HEK293T (cell line): Measurements from ENCODE around the gene FGF14.

ENCODE experiments used
- CTCF ChIA-PET: fragments of 350-600 bp; formaldehyde crosslinking; extraction: SDS; loops from one replicate; lab custom pipeline; 2021; ENCODE audit warnings: antibody characterized with exemption, inconsistent platforms; lab: Yijun Ruan, JAX
- POLR2A ChIA-PET: fragments of 350-600 bp; formaldehyde crosslinking; extraction: SDS; loops from one replicate; lab custom pipeline; 2020; ENCODE audit warnings: antibody characterized with exemption, inconsistent platforms; lab: Yijun Ruan, JAX
- DNase-seq: peaks from one replicate; pipeline ENCODE4 v3.0.0; 2012; ENCODE audit warnings: mixed read lengths; ENCODE audit errors: extremely low spot score
- ARNT ChIP-seq: fragments of 450-650 bp; IDR thresholded peaks from 2 replicates; pipeline ENCODE4 v1.6.1; 2017; ENCODE audit warnings: mild to moderate bottlenecking
- BHLHE40 ChIP-seq: fragments of 450-650 bp; IDR thresholded peaks from 2 replicates; pipeline ENCODE4 v1.6.1; 2016; ENCODE audit warnings: mild to moderate bottlenecking, moderate library complexity, borderline replicate concordance
- CTBP1 ChIP-seq: fragments of 450-650 bp; IDR thresholded peaks from 2 replicates; pipeline ENCODE4 v1.6.1; 2016; ENCODE audit warnings: borderline replicate concordance
- ELF4 ChIP-seq: fragments of 450-650 bp; IDR thresholded peaks from 2 replicates; pipeline ENCODE4 v1.6.1; 2017; ENCODE audit warnings: antibody characterized with exemption
- FOXA1 ChIP-seq: fragments of 450-650 bp; IDR thresholded peaks from 2 replicates; pipeline ENCODE4 v1.6.1; 2016; ENCODE audit warnings: mild to moderate bottlenecking
- FOXK2 ChIP-seq: fragments of 450-650 bp; IDR thresholded peaks from 2 replicates; pipeline ENCODE4 v1.6.1; 2016; ENCODE audit warnings: mild to moderate bottlenecking
- FOXM1 ChIP-seq: fragments of 450-650 bp; IDR thresholded peaks from 2 replicates; pipeline ENCODE4 v1.6.1; 2017; ENCODE audit warnings: mild to moderate bottlenecking, borderline replicate concordance
- HDGF ChIP-seq: fragments of 450-650 bp; IDR thresholded peaks from 2 replicates; pipeline ENCODE4 v1.6.1; 2017; ENCODE audit warnings: antibody characterized with exemption, borderline replicate concordance
- L3MBTL2 ChIP-seq: fragments of 450-650 bp; conservative IDR thresholded peaks from 2 replicates; pipeline ENCODE4 v1.6.1; 2016; ENCODE audit warnings: mild to moderate bottlenecking
- LEF1 ChIP-seq: fragments of 450-650 bp; IDR thresholded peaks from 2 replicates; pipeline ENCODE4 v1.6.1; 2017; ENCODE audit warnings: mild to moderate bottlenecking, borderline replicate concordance
- NFRKB ChIP-seq: fragments of 450-650 bp; IDR thresholded peaks from 2 replicates; pipeline ENCODE4 v1.6.1; 2016; ENCODE audit warnings: mild to moderate bottlenecking, moderate library complexity
- PKNOX1 ChIP-seq: fragments of 450-650 bp; IDR thresholded peaks from 2 replicates; pipeline ENCODE4 v1.6.1; 2016
- SP1 ChIP-seq: fragments of 450-650 bp; IDR thresholded peaks from 2 replicates; pipeline ENCODE4 v1.6.1; 2017
- SUZ12 ChIP-seq: fragments of 450-650 bp; IDR thresholded peaks from 2 replicates; pipeline ENCODE4 v1.6.1; 2016; ENCODE audit warnings: mild to moderate bottlenecking
- TARDBP ChIP-seq: fragments of 450-650 bp; IDR thresholded peaks from 2 replicates; pipeline ENCODE4 v1.6.1; 2016
- ZNF384 ChIP-seq: fragments of 450-650 bp; IDR thresholded peaks from 2 replicates; pipeline ENCODE4 v1.6.1; 2016

The FGF14 gene

DNA sequence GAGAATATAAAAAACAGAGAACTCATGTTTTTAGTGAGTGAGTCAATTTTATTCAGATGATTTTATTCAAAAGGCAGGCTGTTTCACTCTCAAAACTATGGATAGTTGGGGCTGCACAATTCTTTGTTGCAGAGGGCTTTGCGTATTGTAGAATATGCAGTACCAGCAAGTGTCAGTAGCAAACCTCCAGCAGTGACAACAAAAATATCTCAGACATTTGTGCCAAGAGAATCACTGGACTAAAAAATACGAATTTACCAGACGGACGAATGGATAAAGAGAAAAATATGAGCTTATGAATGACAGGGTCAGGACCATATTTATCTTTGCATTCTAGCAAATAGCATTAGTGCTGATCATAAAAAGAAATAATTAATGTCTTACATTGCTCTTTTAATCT, 359.1 kb downstream of the FGF14 start:
- TF ChIP-seq L3MBTL2 (no peak), ELF4 (no peak), SP1 (no peak), FOXA1 (no peak), NFRKB (no peak), FOXM1 (no peak), CTBP1 (no peak), FOXK2 (no peak), HDGF (no peak), ARNT (no peak), BHLHE40 (no peak), SUZ12 (no peak), ZNF384 (no peak), PKNOX1 (no peak), LEF1 (no peak)
- no peak for DNase-seq
- ChIA-PET CTCF (no interaction called here), POLR2A (no interaction called here)

GRCh38 chr13:102041544-102041943, 360.3 kb downstream of the FGF14 start:
- CTCF ChIA-PET, result no interaction called here
- POLR2A ChIA-PET, result no interaction called here
- TF ChIP-seq ZNF384 (no peak), L3MBTL2 (no peak), HDGF (no peak), ELF4 (no peak), BHLHE40 (no peak)
- no peak for DNase-seq

DNA sequence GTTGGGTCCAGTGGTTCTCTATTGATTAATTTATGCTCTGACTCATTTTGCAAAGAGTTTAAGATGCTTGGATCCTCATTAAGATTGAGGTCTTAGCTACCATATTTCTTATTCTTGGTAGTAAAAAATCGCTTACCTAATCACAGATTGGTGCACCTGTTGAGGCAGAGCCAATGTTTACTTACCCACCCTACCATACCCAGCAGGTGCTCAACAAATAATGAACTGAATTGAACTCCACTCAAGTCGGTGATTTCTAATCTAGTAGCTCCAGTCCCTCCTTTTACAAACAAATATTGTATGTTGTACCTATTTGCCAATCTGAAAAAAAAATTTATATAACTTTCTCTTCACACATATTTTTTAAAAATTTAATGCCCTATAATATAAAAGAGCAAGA, 361.0 kb downstream of the FGF14 start:
- TF ChIP-seq NFRKB (no peak), ZNF384 (no peak), PKNOX1 (no peak), FOXK2 (no peak), CTBP1 (no peak), SP1 (no peak), LEF1 (no peak), HDGF (no peak), FOXA1 (no peak), SUZ12 (no peak), TARDBP (no peak)
- ChIA-PET CTCF (no interaction called here), POLR2A (no interaction called here)
- DNase-seq, result no peak

DNA sequence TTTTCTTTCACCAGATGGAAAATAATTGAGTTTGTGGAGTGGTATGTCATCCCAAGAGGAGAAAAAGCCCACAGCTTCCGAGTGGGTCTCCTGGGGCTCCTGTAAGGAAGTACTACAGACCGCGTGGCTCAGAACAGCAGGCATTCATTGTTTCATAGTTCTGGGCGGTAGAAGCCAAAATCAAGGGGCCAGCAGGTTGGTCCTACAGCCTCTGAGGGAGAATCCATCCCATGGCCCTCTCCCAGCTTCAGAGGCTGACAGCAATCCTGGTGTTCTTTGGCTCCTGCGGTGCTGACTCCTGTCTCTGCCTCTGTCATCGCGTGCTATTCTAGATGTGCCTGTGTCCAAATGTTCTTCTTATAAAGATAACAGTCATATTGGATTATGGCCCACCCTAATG, 362.6 kb downstream of the FGF14 start:
- DNase-seq, result no peak
- TF ChIP-seq PKNOX1, result no peak
- CTCF ChIA-PET, result no interaction called here
- POLR2A ChIA-PET, result no interaction called here

- TF ChIP-seq NFRKB, result no peak
- no peak for TF ChIP-seq SUZ12
- no peak for TF ChIP-seq BHLHE40
- TF ChIP-seq FOXM1, result no peak
- no peak for TF ChIP-seq ELF4
- TF ChIP-seq LEF1, result no peak
- no peak for TF ChIP-seq HDGF
- no peak for TF ChIP-seq L3MBTL2
- POLR2A ChIA-PET, result no interaction called here
- DNase-seq, result no peak
- CTCF ChIA-PET, result no interaction called here
Observed at GRCh38 chr13:102038787-102039186, 363.1 kb downstream of the FGF14 start.

DNA sequence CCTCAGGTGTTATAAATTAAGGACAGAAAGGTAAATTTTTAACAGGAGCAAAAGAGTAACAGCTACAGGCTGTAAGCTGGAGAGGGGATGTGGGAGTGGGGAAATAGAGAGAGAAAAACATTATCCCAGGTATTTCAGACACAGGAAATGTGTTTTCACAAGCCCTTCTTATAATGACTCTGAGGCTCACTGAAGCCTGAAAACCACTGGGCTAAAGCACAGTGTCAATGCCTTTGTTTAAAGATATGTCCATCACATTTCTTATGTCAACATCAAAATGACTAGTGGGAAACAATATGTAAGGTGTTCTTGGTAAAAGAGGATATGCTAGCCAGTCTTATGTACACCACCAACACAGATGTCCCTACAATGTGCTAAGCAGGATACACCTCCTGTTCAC, 365.9 kb downstream of the FGF14 start:
- CTCF ChIA-PET, result no interaction called here
- no peak for DNase-seq
- POLR2A ChIA-PET, result no interaction called here
- TF ChIP-seq SUZ12 (no peak), SP1 (no peak), FOXM1 (no peak), FOXA1 (no peak), FOXK2 (no peak), NFRKB (no peak), TARDBP (no peak), L3MBTL2 (no peak), HDGF (no peak), BHLHE40 (no peak), ZNF384 (no peak), CTBP1 (no peak), ELF4 (no peak), ARNT (no peak), PKNOX1 (no peak), LEF1 (no peak)
